VCaP (cell line): Measurements from ENCODE around the gene DNAAF2.

Experiments used
- H3K27ac ChIP-seq: fragments of 450-650 bp; 2 replicates; pipeline ENCODE4 v1.5.1; 2017
- TF ChIP-seq, protein P1 (sequence below): fragments of 450-650 bp; conservative IDR thresholded peaks from 2 replicates; pipeline ENCODE4 v1.5.1; 2017; ENCODE audit warnings: mild to moderate bottlenecking, moderate library complexity

Gene DNAAF2

DNA sequence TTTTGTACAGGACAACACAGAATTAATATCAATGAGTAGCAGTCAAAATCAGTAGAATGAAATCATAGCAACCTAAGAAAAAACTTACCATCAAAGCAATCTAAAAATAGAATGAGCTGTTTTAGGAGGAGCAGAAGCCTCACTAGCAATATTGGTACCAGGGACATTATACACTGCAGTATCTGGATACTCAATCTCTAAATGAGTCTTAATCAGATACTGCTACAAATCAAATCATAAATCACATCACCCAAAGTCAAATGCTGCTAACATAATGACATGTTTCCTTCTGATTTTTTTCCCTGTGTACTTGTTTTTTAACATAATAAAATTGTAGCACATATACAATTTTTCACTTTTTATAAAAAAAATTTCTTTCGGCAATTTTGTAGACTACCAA is 56.9 kb downstream of the DNAAF2 start:
- TF ChIP-seq, protein P1, sequence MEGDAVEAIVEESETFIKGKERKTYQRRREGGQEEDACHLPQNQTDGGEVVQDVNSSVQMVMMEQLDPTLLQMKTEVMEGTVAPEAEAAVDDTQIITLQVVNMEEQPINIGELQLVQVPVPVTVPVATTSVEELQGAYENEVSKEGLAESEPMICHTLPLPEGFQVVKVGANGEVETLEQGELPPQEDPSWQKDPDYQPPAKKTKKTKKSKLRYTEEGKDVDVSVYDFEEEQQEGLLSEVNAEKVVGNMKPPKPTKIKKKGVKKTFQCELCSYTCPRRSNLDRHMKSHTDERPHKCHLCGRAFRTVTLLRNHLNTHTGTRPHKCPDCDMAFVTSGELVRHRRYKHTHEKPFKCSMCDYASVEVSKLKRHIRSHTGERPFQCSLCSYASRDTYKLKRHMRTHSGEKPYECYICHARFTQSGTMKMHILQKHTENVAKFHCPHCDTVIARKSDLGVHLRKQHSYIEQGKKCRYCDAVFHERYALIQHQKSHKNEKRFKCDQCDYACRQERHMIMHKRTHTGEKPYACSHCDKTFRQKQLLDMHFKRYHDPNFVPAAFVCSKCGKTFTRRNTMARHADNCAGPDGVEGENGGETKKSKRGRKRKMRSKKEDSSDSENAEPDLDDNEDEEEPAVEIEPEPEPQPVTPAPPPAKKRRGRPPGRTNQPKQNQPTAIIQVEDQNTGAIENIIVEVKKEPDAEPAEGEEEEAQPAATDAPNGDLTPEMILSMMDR: no peak
- H3K27ac ChIP-seq: no peak overlapping the region
